ENCODE results near the gene CTCFL.
"Not testable (repeated sequence)": the region's sequence is repeated elsewhere in the genome, so short reads cannot be mapped to it uniquely, and the experiment has no call there.

Gene CTCFL

GRCh38 chr20:57523782-57524181 lies 1.2 kb downstream of the CTCFL start:
- no peaks in the 10 kb centered on the region for H3K36me3 ChIP-seq (ENCODE audit: insufficient read depth, low read length)
- H3K4me3 ChIP-seq (ENCODE audit: low read length) = no peak overlapping the region
- peaks cover 1% of the 10 kb centered on the region for H3K9me3 ChIP-seq (ENCODE audit: low read length)
- H2AFZ ChIP-seq (ENCODE audit: low read depth, low read length) = no peak overlapping the region
- peaks cover 5% of the 10 kb centered on the region for H3K4me1 ChIP-seq (ENCODE audit: insufficient read depth, low read length)
- H3K27me3 ChIP-seq (ENCODE audit: insufficient read depth, low read length) = peaks cover 9% of the 10 kb centered on the region

GRCh38 chr20:57522380-57523140 lies 2.4 kb downstream of the CTCFL start:
- Histone ChIP-seq H3K4me3 (ENCODE audit: low read length) (no peak overlapping the region), H3K4me1 (ENCODE audit: insufficient read depth, low read length) (peaks cover 5% of the 10 kb centered on the region), H3K9me3 (ENCODE audit: low read length) (peaks cover 1% of the 10 kb centered on the region), H3K36me3 (ENCODE audit: insufficient read depth, low read length) (no peaks in the 10 kb centered on the region), H2AFZ (ENCODE audit: low read depth, low read length) (no peak overlapping the region), H3K27me3 (ENCODE audit: insufficient read depth, low read length) (peaks cover 13% of the 10 kb centered on the region)

DNA sequence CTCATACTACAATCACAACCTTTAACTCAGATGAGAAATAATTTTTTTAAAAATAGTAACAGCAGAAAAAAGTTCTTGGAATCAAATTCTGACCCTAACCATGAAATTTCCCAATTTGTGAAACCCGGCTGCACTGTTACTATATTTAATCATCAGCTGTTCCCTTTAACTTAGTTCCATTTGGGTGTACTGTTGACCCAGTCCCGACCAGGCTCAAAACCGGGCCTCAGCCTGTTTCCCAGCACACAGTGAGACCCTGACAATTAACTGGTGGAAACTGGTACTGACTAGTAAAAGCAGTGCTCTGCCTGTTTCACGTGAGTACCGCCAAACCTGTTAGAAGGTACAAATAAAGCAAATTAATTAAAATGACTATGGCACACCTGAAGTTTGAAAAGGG lies 7.0 kb downstream of the CTCFL start:
- peaks cover 15% of the 10 kb centered on the region for H3K27me3 ChIP-seq (ENCODE audit: insufficient read depth, low read length)

DNA sequence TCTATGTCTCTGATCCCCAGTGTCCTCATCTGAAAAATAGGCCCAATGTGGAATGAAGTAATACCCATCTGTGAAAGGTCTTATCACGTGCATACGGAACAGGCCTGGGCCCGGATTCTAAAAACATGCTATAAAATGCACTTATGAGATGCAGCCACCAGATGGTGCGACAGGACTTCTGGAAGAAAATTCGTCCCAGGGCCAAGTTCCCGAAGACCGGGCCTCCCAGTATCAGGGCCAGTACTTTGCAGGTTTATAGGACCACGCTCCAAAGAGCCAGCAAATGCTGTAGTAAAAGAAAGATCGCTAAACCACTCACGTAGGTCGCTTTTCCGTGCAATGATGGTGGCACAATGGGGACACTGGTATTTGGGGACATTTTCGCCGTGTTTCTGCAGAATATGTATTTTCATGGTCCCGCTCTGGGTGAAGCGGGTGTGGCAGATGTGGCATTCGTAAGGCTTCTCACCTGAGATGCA lies 10.6 kb downstream of the CTCFL start:
- no peaks in the 10 kb centered on the region for H3K4me1 ChIP-seq (ENCODE audit: insufficient read depth, low read length)
- H3K9me3 ChIP-seq (ENCODE audit: low read length) = no peaks in the 10 kb centered on the region
- H3K4me3 ChIP-seq (ENCODE audit: low read length) = no peak overlapping the region
- no peak overlapping the region for H2AFZ ChIP-seq (ENCODE audit: low read depth, low read length)
- no peaks in the 10 kb centered on the region for H3K36me3 ChIP-seq (ENCODE audit: insufficient read depth, low read length)
- H3K27me3 ChIP-seq (ENCODE audit: insufficient read depth, low read length) = peaks cover 9% of the 10 kb centered on the region

More for the DNA sequence above, 7.0 kb downstream of the CTCFL start:
- Histone ChIP-seq H3K9me3 (ENCODE audit: low read length) (peaks cover 1% of the 10 kb centered on the region), H3K4me3 (ENCODE audit: low read length) (no peak overlapping the region), H3K4me1 (ENCODE audit: insufficient read depth, low read length) (peaks cover 1% of the 10 kb centered on the region), H3K36me3 (ENCODE audit: insufficient read depth, low read length) (no peaks in the 10 kb centered on the region), H2AFZ (ENCODE audit: low read depth, low read length) (no peak overlapping the region)

GRCh38 chr20:57513199-57513598 lies 11.7 kb downstream of the CTCFL start:
- H3K4me1 ChIP-seq (ENCODE audit: insufficient read depth, low read length) = no peaks in the 10 kb centered on the region
- no peaks in the 10 kb centered on the region for H3K36me3 ChIP-seq (ENCODE audit: insufficient read depth, low read length)
- no peaks in the 10 kb centered on the region for H3K9me3 ChIP-seq (ENCODE audit: low read length)
- H2AFZ ChIP-seq (ENCODE audit: low read depth, low read length) = no peak overlapping the region
- peaks cover 15% of the 10 kb centered on the region for H3K27me3 ChIP-seq (ENCODE audit: insufficient read depth, low read length)
- no peak overlapping the region for H3K4me3 ChIP-seq (ENCODE audit: low read length)

- Histone ChIP-seq H2AFZ (ENCODE audit: low read depth, low read length) (no peak overlapping the region), H3K4me3 (ENCODE audit: low read length) (no peak overlapping the region), H3K36me3 (ENCODE audit: insufficient read depth, low read length) (no peaks in the 10 kb centered on the region), H3K9me3 (ENCODE audit: low read length) (no peaks in the 10 kb centered on the region), H3K4me1 (ENCODE audit: insufficient read depth, low read length) (no peaks in the 10 kb centered on the region), H3K27me3 (ENCODE audit: insufficient read depth, low read length) (peaks cover 16% of the 10 kb centered on the region)
Observed at GRCh38 chr20:57512432-57512831, 12.5 kb downstream of the CTCFL start.

GRCh38 chr20:57511709-57512108 lies 13.2 kb downstream of the CTCFL start:
- H3K36me3 ChIP-seq (ENCODE audit: insufficient read depth, low read length); H3K4me1 ChIP-seq (ENCODE audit: insufficient read depth, low read length); H2AFZ ChIP-seq (ENCODE audit: low read depth, low read length); H3K4me3 ChIP-seq (ENCODE audit: low read length); H3K9me3 ChIP-seq (ENCODE audit: low read length): not testable (repeated sequence)
- H3K27me3 ChIP-seq (ENCODE audit: insufficient read depth, low read length) = peaks cover 19% of the 10 kb centered on the region

- Histone ChIP-seq H3K4me1 (ENCODE audit: insufficient read depth, low read length) (no peaks in the 10 kb centered on the region), H3K4me3 (ENCODE audit: low read length) (no peak overlapping the region), H3K27me3 (ENCODE audit: insufficient read depth, low read length) (peaks cover 19% of the 10 kb centered on the region), H3K36me3 (ENCODE audit: insufficient read depth, low read length) (no peaks in the 10 kb centered on the region), H2AFZ (ENCODE audit: low read depth, low read length) (no peak overlapping the region), H3K9me3 (ENCODE audit: low read length) (no peaks in the 10 kb centered on the region)
Observed at GRCh38 chr20:57509665-57510237, 15.2 kb downstream of the CTCFL start.

GRCh38 chr20:57508831-57509230 lies 16.1 kb downstream of the CTCFL start:
- H3K4me1 ChIP-seq (ENCODE audit: insufficient read depth, low read length) = no peaks in the 10 kb centered on the region
- no peaks in the 10 kb centered on the region for H3K36me3 ChIP-seq (ENCODE audit: insufficient read depth, low read length)
- H3K9me3 ChIP-seq (ENCODE audit: low read length) = no peaks in the 10 kb centered on the region
- no peak overlapping the region for H3K4me3 ChIP-seq (ENCODE audit: low read length)
- H3K27me3 ChIP-seq (ENCODE audit: insufficient read depth, low read length) = peaks cover 19% of the 10 kb centered on the region
- no peak overlapping the region for H2AFZ ChIP-seq (ENCODE audit: low read depth, low read length)

GRCh38 chr20:57508381-57508780 lies 16.6 kb downstream of the CTCFL start:
- Histone ChIP-seq H3K4me3 (ENCODE audit: low read length) (no peak overlapping the region), H3K36me3 (ENCODE audit: insufficient read depth, low read length) (no peaks in the 10 kb centered on the region), H3K27me3 (ENCODE audit: insufficient read depth, low read length) (peaks cover 19% of the 10 kb centered on the region), H2AFZ (ENCODE audit: low read depth, low read length) (no peak overlapping the region), H3K9me3 (ENCODE audit: low read length) (no peaks in the 10 kb centered on the region), H3K4me1 (ENCODE audit: insufficient read depth, low read length) (no peaks in the 10 kb centered on the region)

- H3K4me3 ChIP-seq (ENCODE audit: low read length) = no peak overlapping the region
- no peaks in the 10 kb centered on the region for H3K4me1 ChIP-seq (ENCODE audit: insufficient read depth, low read length)
- no peaks in the 10 kb centered on the region for H3K9me3 ChIP-seq (ENCODE audit: low read length)
- H3K36me3 ChIP-seq (ENCODE audit: insufficient read depth, low read length) = no peaks in the 10 kb centered on the region
- no peak overlapping the region for H2AFZ ChIP-seq (ENCODE audit: low read depth, low read length)
- peaks cover 21% of the 10 kb centered on the region for H3K27me3 ChIP-seq (ENCODE audit: insufficient read depth, low read length)
Observed at GRCh38 chr20:57507477-57507876, 17.5 kb downstream of the CTCFL start.

- Histone ChIP-seq H2AFZ (ENCODE audit: low read depth, low read length) (no peak overlapping the region), H3K27me3 (ENCODE audit: insufficient read depth, low read length) (peaks cover 23% of the 10 kb centered on the region), H3K4me1 (ENCODE audit: insufficient read depth, low read length) (no peaks in the 10 kb centered on the region), H3K4me3 (ENCODE audit: low read length) (no peak overlapping the region), H3K9me3 (ENCODE audit: low read length) (no peaks in the 10 kb centered on the region), H3K36me3 (ENCODE audit: insufficient read depth, low read length) (no peaks in the 10 kb centered on the region)
Observed at GRCh38 chr20:57505979-57506378, 19.0 kb downstream of the CTCFL start.

DNA sequence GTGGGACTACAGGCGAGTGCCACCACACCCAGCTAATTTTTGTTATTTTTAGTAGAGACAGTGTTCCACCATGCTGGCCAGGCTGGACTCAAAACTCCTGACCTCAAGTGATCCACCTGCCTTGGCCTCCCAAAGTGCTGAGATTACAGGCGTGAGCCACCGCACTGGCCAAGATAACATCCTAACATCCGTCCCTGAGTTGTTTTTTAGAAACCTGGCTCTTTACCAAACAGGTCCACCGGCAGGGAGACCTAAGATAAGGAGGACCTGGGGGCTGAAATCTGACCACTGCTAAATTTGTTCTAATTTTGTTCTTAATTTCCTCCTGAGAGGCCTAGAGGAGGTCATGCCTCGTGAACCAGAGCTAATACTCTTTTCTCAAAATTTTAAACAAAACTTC lies 20.5 kb downstream of the CTCFL start:
- no peaks in the 10 kb centered on the region for H3K9me3 ChIP-seq (ENCODE audit: low read length)
- H2AFZ ChIP-seq (ENCODE audit: low read depth, low read length) = no peak overlapping the region
- H3K4me3 ChIP-seq (ENCODE audit: low read length) = no peak overlapping the region
- H3K4me1 ChIP-seq (ENCODE audit: insufficient read depth, low read length) = no peaks in the 10 kb centered on the region
- no peaks in the 10 kb centered on the region for H3K36me3 ChIP-seq (ENCODE audit: insufficient read depth, low read length)
- peaks cover 27% of the 10 kb centered on the region for H3K27me3 ChIP-seq (ENCODE audit: insufficient read depth, low read length)

Measured in neuron (in vitro differentiated cells).